ENCODE measurements around the gene LTBP4. TPM values are rescaled to one million over a fixed set of nuclear protein-coding genes. Genes with fewer than 3 reads are reported as not detected.

The LTBP4 gene
- total and polyA plus RNA-seq, 8 donors, result 151 to 519 (median 345) TPM

DNA sequence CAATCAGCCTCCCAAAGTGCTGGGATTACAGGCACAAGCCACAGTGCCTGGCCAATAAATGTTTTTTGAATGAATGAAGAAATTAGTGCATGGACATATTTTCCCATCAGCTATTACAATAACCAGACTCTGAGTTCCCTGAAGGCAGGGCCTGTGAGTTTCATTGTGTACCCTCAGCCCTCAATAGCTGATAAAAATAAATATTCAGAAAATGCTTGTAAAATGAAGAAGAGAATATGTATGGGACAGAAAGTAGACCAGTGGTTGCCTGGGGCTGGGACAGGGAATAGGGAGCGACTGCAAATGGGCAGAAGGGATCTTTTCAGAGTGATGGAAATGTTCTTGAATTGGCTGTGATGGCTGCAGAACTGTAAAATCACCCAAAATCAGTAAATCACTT is 60.4 kb downstream of the LTBP4 start:
- Histone ChIP-seq H3K4me1 (peaks cover 0 to 17% of the 10 kb centered on the region in 2 donors), H3K4me3 (no peak overlapping the region), H3K27ac (no peak overlapping the region), H3K27me3 (no peaks in the 10 kb centered on the region), H3K36me3 (no peaks in the 10 kb centered on the region), H3K9me3 (no peaks in the 10 kb centered on the region)
- intact Hi-C loops (cut with DNase I), result loop anchor here in 1 of 2 donors (5.0 to 10.0 kb wide), 2 partner anchors 156 to 483 kb away; no protein-coding TSS in a partner anchor
- ATAC-seq (no peak), DNase-seq (no peak)
- TF ChIP-seq, protein P1, sequence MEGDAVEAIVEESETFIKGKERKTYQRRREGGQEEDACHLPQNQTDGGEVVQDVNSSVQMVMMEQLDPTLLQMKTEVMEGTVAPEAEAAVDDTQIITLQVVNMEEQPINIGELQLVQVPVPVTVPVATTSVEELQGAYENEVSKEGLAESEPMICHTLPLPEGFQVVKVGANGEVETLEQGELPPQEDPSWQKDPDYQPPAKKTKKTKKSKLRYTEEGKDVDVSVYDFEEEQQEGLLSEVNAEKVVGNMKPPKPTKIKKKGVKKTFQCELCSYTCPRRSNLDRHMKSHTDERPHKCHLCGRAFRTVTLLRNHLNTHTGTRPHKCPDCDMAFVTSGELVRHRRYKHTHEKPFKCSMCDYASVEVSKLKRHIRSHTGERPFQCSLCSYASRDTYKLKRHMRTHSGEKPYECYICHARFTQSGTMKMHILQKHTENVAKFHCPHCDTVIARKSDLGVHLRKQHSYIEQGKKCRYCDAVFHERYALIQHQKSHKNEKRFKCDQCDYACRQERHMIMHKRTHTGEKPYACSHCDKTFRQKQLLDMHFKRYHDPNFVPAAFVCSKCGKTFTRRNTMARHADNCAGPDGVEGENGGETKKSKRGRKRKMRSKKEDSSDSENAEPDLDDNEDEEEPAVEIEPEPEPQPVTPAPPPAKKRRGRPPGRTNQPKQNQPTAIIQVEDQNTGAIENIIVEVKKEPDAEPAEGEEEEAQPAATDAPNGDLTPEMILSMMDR (IDR thresholded peaks at IDR 0.05), result no peak

DNA sequence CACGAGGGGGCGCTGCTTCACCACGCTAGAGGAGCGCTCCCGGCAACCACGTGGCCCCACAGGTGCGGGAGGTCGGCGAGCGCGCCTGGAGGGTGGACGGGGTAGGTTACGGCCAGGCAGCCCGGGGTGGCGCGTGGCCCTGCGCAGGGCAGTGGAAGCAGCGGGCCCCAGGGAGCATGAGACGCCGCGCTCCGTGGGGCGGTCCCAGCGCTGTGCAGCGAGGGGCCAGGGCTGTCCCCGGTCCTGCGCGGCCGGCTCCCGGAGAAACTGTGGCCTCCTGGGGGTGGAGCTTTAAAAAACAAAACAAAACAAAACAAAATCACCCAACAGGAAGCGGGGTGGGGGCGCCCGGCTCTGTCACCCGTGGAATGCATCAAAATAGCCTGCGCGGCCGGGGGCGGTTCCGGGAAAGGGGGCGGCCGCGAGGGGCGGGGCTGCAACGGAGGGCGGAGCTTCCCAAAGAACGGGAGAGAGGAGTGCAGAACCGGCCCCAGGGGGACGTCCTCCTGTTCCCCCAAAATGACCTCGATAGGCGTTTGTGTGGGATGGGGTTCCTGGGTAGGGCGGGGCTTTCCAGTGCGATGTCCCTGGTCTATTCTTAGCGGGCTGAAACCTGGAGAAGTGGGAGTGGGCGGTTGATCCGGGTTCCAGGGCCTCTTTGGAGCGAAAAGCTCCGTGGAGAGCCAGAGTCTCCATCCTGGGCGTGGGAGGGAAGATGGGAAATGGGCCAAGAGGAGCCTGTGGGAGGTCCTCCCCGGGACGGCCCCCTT is 61.9 kb downstream of the LTBP4 start:
- ATAC-seq, result peak; percentile 94
- peaks cover 0 to 17% of the 10 kb centered on the region in 2 donors for H3K4me1 ChIP-seq
- peaks cover 0 to 12% of the 10 kb centered on the region in 2 donors for H3K36me3 ChIP-seq
- H3K27ac ChIP-seq, result peak overlapping the region; percentile 79 to 85
- TF ChIP-seq, protein P1 (IDR thresholded peaks at IDR 0.05), result peak in 1 of 2 donors; percentile 21
- intact Hi-C loops (cut with DNase I), result loop anchor here in 1 of 2 donors (5.0 to 10.0 kb wide), 2 partner anchors 154 to 482 kb away; no protein-coding TSS in a partner anchor
- H3K9me3 ChIP-seq, result no peaks in the 10 kb centered on the region
- no peaks in the 10 kb centered on the region for H3K27me3 ChIP-seq
- H3K4me3 ChIP-seq, result peak overlapping the region; percentile 70 to 71
- peak; percentile 85 to 98 (median 90) for DNase-seq

DNA sequence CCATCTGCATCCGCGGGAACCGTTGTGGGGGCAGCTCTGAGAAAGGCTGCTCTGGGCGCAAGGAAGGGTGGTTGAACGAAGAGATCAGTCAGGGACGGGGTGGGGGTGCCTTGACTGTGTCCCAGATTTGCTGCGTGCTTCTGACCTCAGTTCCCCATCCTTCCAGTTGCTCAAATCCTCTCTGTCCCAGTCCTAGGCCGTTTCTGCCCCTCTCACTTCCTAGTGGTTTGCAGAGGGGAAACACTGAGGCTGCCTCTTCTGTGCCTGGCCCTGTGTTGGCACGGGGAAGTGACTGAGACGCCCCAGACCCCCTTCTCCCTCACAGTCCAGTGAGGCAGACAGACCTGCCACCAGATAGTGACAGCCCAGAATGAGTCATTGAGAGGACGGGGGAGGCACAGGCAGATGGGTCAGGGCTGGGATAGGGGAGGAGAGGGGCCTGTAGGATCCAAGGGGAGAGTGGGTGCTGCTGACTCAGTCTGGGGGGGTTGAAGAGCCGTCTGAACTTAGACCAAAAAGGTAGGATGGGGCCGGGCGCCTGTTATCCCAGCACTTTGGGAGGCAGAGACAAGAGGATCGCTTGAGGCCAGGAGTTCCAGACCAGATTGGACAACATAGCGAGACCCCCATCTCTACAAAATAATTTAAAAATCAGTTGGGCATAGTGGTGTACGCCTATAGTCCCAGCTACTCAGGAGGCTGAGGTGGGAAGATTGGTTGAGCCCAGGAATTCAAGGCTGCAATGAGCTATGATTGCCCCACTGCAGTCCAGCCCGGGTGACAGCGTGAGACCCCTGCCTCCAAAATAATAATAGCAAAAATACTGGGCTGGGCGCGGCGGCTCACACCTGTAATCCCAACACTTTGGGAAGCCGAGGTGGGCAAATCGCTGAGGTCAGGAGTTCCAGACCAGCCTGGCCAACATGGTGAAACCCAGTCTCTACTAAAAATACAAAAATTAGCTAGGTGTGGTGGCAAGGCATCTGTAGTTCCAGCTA is 62.8 kb downstream of the LTBP4 start:
- ATAC-seq, result peak; percentile 7
- no peaks in the 10 kb centered on the region for H3K9me3 ChIP-seq
- peak overlapping the region; percentile 70 to 71 for H3K4me3 ChIP-seq
- no peaks in the 10 kb centered on the region for H3K27me3 ChIP-seq
- DNase-seq, result no peak
- peaks cover 0 to 17% of the 10 kb centered on the region in 2 donors for H3K4me1 ChIP-seq
- TF ChIP-seq, protein P1 (IDR thresholded peaks at IDR 0.05), result no peak
- H3K36me3 ChIP-seq, result peaks cover 0 to 21% of the 10 kb centered on the region in 2 donors
- intact Hi-C loops (cut with DNase I), result loop anchor here in 1 of 2 donors (5.0 to 10.0 kb wide), 2 partner anchors 153 to 481 kb away; no protein-coding TSS in a partner anchor
- H3K27ac ChIP-seq, result peak overlapping the region; percentile 79 to 85

DNA sequence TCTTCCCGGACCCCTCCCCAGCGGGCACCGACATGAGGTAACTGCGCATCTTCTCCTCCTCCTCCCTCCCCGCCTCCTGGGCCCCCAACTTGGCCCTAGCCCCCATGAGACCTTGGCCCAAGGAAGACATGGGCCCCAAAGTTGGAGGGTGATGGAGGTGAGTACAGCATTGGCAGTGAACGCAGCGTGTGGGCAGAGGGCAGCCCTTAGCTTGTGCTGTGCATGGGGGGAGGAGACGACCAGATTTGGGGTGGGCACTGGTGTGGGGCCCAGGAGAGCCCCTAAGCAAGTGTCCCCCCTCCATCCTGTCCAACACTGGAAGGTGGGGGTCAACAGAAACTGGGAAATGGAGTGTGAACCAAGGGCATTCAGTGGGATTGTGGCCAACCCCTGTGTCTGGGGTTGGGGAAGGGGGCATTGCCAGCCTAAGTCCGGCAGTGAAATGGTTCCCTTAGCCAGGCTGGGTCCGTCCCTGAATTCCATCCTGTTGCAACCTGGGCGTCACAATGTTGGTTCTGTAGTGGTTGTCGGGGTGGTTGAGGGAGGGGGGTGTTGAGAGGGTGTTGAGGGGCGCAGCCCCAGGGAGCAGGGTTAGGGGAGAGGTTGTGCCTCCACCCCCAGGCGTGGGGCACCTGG is 65.8 kb downstream of the LTBP4 start:
- ATAC-seq, result no peak
- Histone ChIP-seq H3K4me3 (no peak overlapping the region), H3K36me3 (peaks cover 0 to 50% of the 10 kb centered on the region in 2 donors), H3K27ac (no peak overlapping the region), H3K4me1 (peaks cover 0 to 17% of the 10 kb centered on the region in 2 donors), H3K27me3 (no peaks in the 10 kb centered on the region), H3K9me3 (peaks cover 0 to 5% of the 10 kb centered on the region in 2 donors)
- intact Hi-C loops (cut with DNase I), result loop anchor here in 1 of 2 donors (10.0 kb wide), 1 partner anchor 478 kb away; no protein-coding TSS in a partner anchor
- no peak for DNase-seq
- TF ChIP-seq, protein P1 (IDR thresholded peaks at IDR 0.05), result no peak

Measured in left lung (tissue), 10 donors.